Duodenal mucosa (tissue), 2 donors: ENCODE data around the gene MYOM1.
A peak's percentile ranks its signal among the peaks of the same experiment; 100 is the strongest.
"Not testable (repeated sequence)": the region's sequence is repeated elsewhere in the genome, so short reads cannot be mapped to it uniquely, and the experiment has no call there.

Source experiments
- H3K27ac ChIP-seq: one replicate; pipeline ENCODE4 v1.7.0; 2013; ENCODE audit warnings: low read depth, low read length
- H3K27me3 ChIP-seq, 2 donors: one replicate each; pipeline ENCODE4 v1.7.0; 2013; ENCODE audit warnings: low read length in 2 of 2, control low read depth in 1 of 2; ENCODE audit not compliant: insufficient read depth in 2 of 2, control insufficient read depth in 1 of 2
- H3K36me3 ChIP-seq, 2 donors: one replicate each; pipeline ENCODE4 v1.7.0; 2013; ENCODE audit warnings: low read length in 2 of 2, control low read depth in 1 of 2; ENCODE audit not compliant: insufficient read depth in 2 of 2, control insufficient read depth in 1 of 2
- H3K4me1 ChIP-seq, 2 donors: one replicate each; pipeline ENCODE4 v1.7.0; 2013; ENCODE audit warnings: low read length in 2 of 2, control low read depth in 1 of 2; ENCODE audit not compliant: insufficient read depth in 2 of 2, control insufficient read depth in 1 of 2
- H3K4me3 ChIP-seq, 2 donors: one replicate each; pipeline ENCODE4 v1.7.0; 2013; ENCODE audit warnings: low read length in 2 of 2, low read depth in 1 of 2
- H3K9ac ChIP-seq, 2 donors: one replicate each; pipeline ENCODE4 v1.7.0; 2013; ENCODE audit warnings: low read length in 2 of 2, low read depth in 1 of 2
- H3K9me3 ChIP-seq, 2 donors: one replicate each; pipeline ENCODE4 v1.7.0; 2013; ENCODE audit warnings: low read length in 2 of 2, control low read depth in 1 of 2; ENCODE audit not compliant: control insufficient read depth in 1 of 2

The MYOM1 gene

GRCh38 chr18:3071676-3072075, 148.1 kb downstream of the MYOM1 start:
- H3K36me3 ChIP-seq: no peaks in the 10 kb centered on the region
- no peak overlapping the region for H3K27ac ChIP-seq
- H3K4me1 ChIP-seq: peaks cover 9 to 14% of the 10 kb centered on the region in 2 donors
- H3K4me3 ChIP-seq: no peak overlapping the region
- no peaks in the 10 kb centered on the region for H3K27me3 ChIP-seq
- H3K9ac ChIP-seq: no peak overlapping the region
- no peaks in the 10 kb centered on the region for H3K9me3 ChIP-seq

DNA sequence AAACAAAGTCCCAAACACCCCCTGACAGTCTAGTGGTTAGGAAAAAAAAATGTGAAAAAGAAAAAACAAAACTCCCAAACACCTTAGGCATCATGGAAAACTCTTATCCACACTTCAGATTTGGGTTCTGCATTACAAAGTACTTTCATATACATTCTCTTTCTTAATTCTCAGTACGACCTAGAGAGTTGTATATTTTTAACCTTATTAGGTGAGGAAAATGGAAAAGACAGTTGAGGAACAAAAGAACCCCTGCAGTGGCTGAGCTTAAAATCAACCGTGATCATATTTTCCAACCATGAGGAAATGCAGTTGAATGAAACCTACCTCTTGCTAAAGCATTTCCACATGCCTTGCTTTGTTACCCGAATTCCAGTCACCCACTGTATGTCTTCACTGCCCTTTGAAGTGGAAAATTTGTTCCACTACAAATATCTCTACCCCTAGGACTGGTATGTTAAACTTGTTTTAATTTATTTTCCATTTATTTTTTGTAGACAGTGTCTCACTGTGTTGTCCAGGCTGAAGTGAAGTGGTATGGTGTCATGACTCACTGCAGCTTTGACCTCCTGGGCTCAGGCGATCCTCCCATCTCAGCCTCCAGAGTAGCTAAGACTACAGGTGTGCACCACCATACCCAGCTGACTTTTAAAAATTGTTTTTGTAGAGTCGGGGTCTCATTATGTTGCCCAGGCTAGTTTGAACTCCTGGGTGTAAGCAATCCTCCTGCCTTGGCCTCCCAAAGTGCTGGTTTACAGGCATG, 149.9 kb downstream of the MYOM1 start:
- Histone ChIP-seq H3K36me3 (no peaks in the 10 kb centered on the region), H3K9me3 (no peaks in the 10 kb centered on the region)

DNA sequence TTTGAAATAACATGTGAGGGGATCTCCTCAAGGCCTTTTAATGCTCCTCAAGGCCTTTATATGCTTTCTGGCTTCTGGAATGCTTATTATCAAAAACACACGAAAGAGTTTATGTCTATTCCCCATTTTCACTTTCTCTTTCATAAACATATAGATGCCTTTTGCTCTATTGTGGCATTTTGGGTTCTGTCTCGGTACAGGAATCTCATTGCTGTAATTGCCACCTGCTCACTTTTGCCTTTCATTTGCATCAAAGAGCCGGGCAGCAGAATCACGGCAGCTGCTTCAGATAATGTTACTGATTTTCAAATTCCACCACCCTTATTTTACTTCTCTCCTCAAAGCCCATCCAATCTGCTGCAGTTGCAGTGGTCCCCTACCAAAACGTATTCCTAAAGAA, 152.0 kb downstream of the MYOM1 start:
- no peaks in the 10 kb centered on the region for H3K27me3 ChIP-seq
- H3K27ac ChIP-seq: no peak overlapping the region
- H3K9ac ChIP-seq: peak overlapping the region in 1 of 2 donors; percentile 29
- H3K4me3 ChIP-seq: peak overlapping the region; percentile 2 to 26
- H3K4me1 ChIP-seq: peaks cover 2 to 6% of the 10 kb centered on the region in 2 donors
- H3K9me3 ChIP-seq: no peaks in the 10 kb centered on the region
- H3K36me3 ChIP-seq: no peaks in the 10 kb centered on the region

More for the DNA sequence above, 149.9 kb downstream of the MYOM1 start:
- H3K27me3 ChIP-seq: no peaks in the 10 kb centered on the region
- no peak overlapping the region for H3K27ac ChIP-seq
- H3K9ac ChIP-seq: no peak overlapping the region
- peaks cover 9 to 14% of the 10 kb centered on the region in 2 donors for H3K4me1 ChIP-seq
- H3K4me3 ChIP-seq: no peak overlapping the region

DNA sequence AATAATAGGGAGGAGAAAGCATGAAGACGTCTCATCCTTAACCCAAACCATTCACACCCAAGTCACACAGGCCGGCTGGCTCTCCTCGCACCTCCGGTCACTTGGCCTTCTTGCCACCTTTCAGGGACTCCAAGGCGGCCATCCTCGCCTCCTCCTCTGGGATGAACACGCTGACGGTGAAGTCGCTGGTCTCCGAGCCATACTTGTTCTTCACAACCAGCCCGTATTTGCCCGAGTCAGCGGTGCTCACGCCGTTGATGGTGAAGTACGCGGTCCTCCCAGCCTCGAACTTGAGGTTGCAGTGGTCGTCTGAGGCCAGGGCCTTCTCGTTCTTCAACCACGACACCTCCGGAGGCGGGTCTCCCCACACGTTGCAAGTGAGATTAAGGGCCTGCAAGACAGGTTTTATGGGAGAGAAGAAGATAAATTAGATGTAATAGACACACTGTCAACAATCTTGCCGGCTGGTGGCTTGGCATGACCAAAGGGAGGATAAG, 152.6 kb downstream of the MYOM1 start:
- Histone ChIP-seq H3K9ac (peak overlapping the region in 1 of 2 donors; percentile 29), H3K36me3 (no peaks in the 10 kb centered on the region), H3K4me1 (peaks cover 6 to 11% of the 10 kb centered on the region in 2 donors), H3K9me3 (no peaks in the 10 kb centered on the region), H3K27me3 (no peaks in the 10 kb centered on the region), H3K27ac (no peak overlapping the region), H3K4me3 (peak overlapping the region; percentile 2 to 26)

DNA sequence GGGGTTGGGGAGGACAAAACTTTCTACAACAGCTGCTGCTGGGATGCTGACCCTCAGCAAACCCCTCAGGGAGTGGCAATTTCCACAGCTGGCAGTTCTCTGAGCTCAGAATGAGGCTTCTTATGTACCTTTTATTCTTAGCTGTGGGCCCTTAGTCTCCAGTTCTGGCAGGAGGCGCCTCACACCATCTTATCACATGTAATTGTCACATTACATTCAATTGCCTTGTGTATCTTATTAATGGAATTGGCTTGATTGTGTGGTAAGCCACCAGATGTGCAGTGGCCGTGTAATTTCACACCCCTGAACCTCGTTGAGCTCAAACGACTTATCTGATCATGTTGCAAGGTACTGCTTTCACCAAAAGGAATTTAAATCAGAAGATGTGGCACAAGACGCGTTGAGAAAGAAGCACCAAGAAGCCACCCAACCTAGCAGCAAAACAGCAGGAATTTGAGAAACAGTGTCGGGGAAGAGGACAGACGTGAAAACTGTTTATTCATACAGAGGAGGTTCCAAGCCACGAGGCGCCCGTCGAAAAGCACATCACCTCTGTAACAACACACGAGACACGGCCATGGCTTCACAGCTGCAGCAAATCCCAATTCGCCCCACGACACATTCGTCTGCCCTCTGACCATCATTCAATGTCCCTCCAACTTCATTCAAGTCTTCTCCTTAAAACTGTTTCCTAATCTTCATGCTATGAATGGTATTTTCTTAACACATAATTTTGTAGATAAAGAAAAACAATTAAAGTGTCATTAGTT, 153.2 kb downstream of the MYOM1 start:
- Histone ChIP-seq H3K4me1 (peaks cover 6 to 11% of the 10 kb centered on the region in 2 donors), H3K27me3 (no peaks in the 10 kb centered on the region), H3K4me3 (no peak overlapping the region), H3K9me3 (no peaks in the 10 kb centered on the region), H3K27ac (no peak overlapping the region), H3K9ac (no peak overlapping the region), H3K36me3 (no peaks in the 10 kb centered on the region)

GRCh38 chr18:3063766-3064165, 156.0 kb downstream of the MYOM1 start:
- H3K36me3 ChIP-seq, H3K9me3 ChIP-seq, H3K27me3 ChIP-seq, H3K4me3 ChIP-seq, H3K27ac ChIP-seq, H3K9ac ChIP-seq: not testable (repeated sequence)
- H3K4me1 ChIP-seq: peaks cover 13 to 19% of the 10 kb centered on the region in 2 donors

DNA sequence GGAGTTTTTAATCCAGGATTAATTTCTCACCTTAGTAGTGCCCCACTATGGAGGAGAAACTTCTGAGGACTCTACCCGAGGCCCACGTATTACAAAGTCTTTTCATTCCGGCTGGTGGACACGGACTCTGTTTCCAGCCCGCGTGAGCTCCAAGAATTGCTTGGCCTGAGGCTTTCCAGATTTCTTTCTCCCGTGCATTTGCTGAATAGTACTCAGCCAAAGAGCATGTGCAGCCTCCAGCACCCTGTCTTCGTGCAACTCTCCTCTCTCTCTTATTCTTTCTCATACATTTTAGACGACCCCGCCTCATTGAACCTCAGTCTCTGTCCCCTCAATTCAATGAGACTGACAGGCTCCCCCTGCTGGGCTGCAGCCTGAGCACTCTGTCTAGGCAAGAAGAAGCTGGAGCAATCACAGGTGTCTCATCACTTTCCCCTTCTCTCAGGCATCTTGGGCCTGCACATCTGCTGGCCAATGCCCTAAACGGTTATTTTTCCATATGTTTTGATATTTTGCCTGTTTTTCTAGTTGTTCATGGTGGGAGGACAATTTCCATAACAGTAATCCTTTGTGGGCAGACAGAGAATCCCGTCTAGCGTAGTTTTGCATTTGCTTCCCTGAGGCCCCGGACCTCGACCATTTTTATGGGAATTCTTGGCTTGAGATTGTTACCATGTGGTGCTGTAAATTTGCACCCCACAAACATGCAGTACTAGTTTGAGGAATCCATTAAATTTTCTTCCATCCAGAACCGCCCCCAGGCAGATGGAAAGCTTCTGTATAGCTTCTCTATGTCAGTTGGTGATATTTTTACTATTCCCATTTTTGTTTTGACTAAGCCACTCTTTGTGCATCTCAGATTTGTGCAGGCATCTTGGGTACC, 156.7 kb downstream of the MYOM1 start:
- no peaks in the 10 kb centered on the region for H3K9me3 ChIP-seq
- H3K27me3 ChIP-seq: no peaks in the 10 kb centered on the region
- no peak overlapping the region for H3K27ac ChIP-seq
- no peaks in the 10 kb centered on the region for H3K36me3 ChIP-seq
- H3K4me1 ChIP-seq: peaks cover 16 to 19% of the 10 kb centered on the region in 2 donors
- H3K4me3 ChIP-seq: peak overlapping the region in 1 of 2 donors; percentile 41
- H3K9ac ChIP-seq: peak overlapping the region in 1 of 2 donors; percentile 20

DNA sequence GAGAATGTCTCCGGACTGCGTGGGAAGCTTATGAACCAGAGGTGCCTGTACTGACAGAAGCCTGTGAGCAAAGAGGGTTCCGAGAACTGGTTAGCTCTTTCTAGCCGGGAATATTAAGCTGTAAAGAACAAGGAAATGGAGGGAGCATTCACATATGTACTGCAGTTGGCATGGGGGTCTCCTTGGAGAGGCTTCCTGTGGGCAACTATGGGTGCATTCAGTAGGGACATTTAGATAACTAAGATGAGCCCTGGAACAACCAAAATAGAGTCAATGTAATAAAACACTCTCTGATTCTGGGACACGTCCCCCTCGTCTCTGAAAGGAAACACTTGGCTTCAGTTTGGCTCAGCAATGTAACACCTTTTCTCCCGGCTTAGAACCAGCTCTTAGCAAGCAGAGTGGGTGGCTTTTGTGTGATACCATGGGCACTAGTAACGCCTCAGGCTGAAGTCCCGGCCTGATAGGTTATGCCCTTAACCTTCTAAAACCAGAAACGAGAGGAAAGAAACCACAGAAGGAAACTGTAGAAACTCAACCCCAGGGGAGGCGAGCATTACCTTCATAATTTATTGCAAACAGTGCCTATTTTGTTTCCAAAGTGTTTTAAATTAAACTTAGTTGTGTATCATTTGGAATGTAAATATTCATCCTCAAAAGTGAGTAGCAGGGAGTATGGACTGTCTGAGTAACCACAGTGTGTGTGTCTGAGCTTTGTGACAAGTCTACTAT, 158.0 kb downstream of the MYOM1 start:
- H3K27me3 ChIP-seq: no peaks in the 10 kb centered on the region
- peak overlapping the region; percentile 7 for H3K27ac ChIP-seq
- H3K4me1 ChIP-seq: peaks cover 16 to 19% of the 10 kb centered on the region in 2 donors
- no peaks in the 10 kb centered on the region for H3K9me3 ChIP-seq
- H3K36me3 ChIP-seq: no peaks in the 10 kb centered on the region
- H3K9ac ChIP-seq: no peak overlapping the region
- peak overlapping the region in 1 of 2 donors; percentile 32 for H3K4me3 ChIP-seq
